OCI-M2 (cell line): Measurements from ENCODE around the gene C2CD3.

Experiments used
- DNase-seq: peaks from one replicate; lab custom pipeline; 2025; ENCODE audit not compliant: unreplicated experiment; lab: John Stamatoyannopoulos, UW

C2CD3 gene

DNA sequence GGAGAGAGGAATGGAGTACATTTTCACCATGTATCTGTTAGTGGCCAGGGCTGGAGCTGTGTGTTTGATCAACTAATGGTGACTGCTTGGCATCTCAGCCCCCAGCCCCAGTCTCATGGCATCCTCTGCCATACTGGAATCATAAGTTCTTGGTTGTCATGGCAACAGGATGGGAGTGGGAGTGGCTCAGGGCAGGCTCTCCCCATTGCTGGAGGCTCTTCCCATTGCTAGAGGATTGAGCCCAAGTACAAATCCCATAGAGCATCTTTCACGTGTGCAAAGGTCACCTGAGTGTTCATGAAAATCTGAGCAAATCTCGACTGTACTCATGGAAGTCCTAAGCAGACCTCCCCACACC, 205.1 kb downstream of the C2CD3 start:
- no peak for DNase-seq

- DNase-seq: no peak
Observed at GRCh38 chr11:73965076-73965763, 205.6 kb downstream of the C2CD3 start.

GRCh38 chr11:73963861-73964260, 206.9 kb downstream of the C2CD3 start:
- no peak for DNase-seq
